H9 (cell line): ENCODE results near the gene KIRREL3. TPM values are rescaled to one million over a fixed set of nuclear protein-coding genes. Genes with fewer than 3 reads are reported as not detected.

Experiments
- DNase-seq: peaks from one replicate; pipeline ENCODE4 v3.0.0-alpha.2; 2017
- H2AFZ ChIP-seq: one replicate; pipeline ENCODE4 v1.6.1; 2013; ENCODE audit warnings: mild to moderate bottlenecking, low read length, control low read depth, moderate library complexity
- H2AK5ac ChIP-seq: 2 replicates; pipeline ENCODE4 v1.6.1; 2013; ENCODE audit warnings: low read length, control low read depth, mixed read lengths; ENCODE audit not compliant: insufficient read length
- H2BK120ac ChIP-seq: one replicate; pipeline ENCODE4 v1.6.1; 2013; ENCODE audit warnings: low read depth, mild to moderate bottlenecking, low read length, control low read depth, inconsistent platforms; ENCODE audit not compliant: poor library complexity, severe bottlenecking
- H2BK12ac ChIP-seq: 2 replicates; pipeline ENCODE4 v1.6.1; 2013; ENCODE audit warnings: low read length, control low read depth, mixed read lengths, low read depth; ENCODE audit not compliant: insufficient read length
- H2BK15ac ChIP-seq: 2 replicates; pipeline ENCODE4 v1.6.1; 2013; ENCODE audit warnings: low read depth, low read length, control low read depth
- H2BK20ac ChIP-seq: one replicate; pipeline ENCODE4 v1.6.1; 2013; ENCODE audit warnings: low read depth, mild to moderate bottlenecking, low read length, control low read depth, inconsistent platforms; ENCODE audit not compliant: poor library complexity, severe bottlenecking
- H2BK5ac ChIP-seq: 2 replicates; pipeline ENCODE4 v1.6.1; 2013; ENCODE audit warnings: low read length, control low read depth, mixed read lengths; ENCODE audit not compliant: insufficient read length
- H3K14ac ChIP-seq: 2 replicates; pipeline ENCODE4 v1.6.1; 2013; ENCODE audit warnings: low read length, control low read depth; ENCODE audit not compliant: insufficient read depth
- H3K18ac ChIP-seq: 2 replicates; pipeline ENCODE4 v1.6.1; 2013; ENCODE audit warnings: low read depth, mild to moderate bottlenecking, mixed read lengths, low read length, control low read depth; ENCODE audit not compliant: insufficient read length
- H3K23ac ChIP-seq: 2 replicates; pipeline ENCODE4 v1.6.1; 2013; ENCODE audit warnings: low read length, control low read depth, mixed read lengths, low read depth; ENCODE audit not compliant: insufficient read length
- H3K23me2 ChIP-seq: 2 replicates; pipeline ENCODE4 v1.6.1; 2013; ENCODE audit warnings: low read depth, mild to moderate bottlenecking, mixed read lengths, low read length, control low read depth; ENCODE audit not compliant: insufficient read length, poor library complexity, severe bottlenecking
- H3K27ac ChIP-seq: 2 replicates; pipeline ENCODE4 v1.5.1; 2013; ENCODE audit warnings: low read length, control low read depth, mixed read lengths, low read depth; ENCODE audit not compliant: insufficient read length
- H3K27me3 ChIP-seq: 2 replicates; pipeline ENCODE4 v1.6.1; 2013; ENCODE audit warnings: low read length, control low read depth, inconsistent platforms; ENCODE audit not compliant: insufficient read depth
- H3K4ac ChIP-seq: 2 replicates; pipeline ENCODE4 v1.6.1; 2013; ENCODE audit warnings: low read depth, mild to moderate bottlenecking, control low read depth, inconsistent platforms, low read length, moderate library complexity
- H3K4me1 ChIP-seq: 2 replicates; pipeline ENCODE4 v1.6.1; 2013; ENCODE audit warnings: low read length, control low read depth, inconsistent platforms; ENCODE audit not compliant: insufficient read depth
- H3K4me2 ChIP-seq: 2 replicates; pipeline ENCODE4 v1.6.1; 2013; ENCODE audit warnings: low read length, control low read depth, mixed read lengths; ENCODE audit not compliant: insufficient read length, insufficient read depth
- H3K56ac ChIP-seq: 2 replicates; pipeline ENCODE4 v1.6.1; 2013; ENCODE audit warnings: low read depth, mild to moderate bottlenecking, mixed read lengths, low read length, control low read depth; ENCODE audit not compliant: insufficient read length
- H3K79me1 ChIP-seq: 2 replicates; pipeline ENCODE4 v1.6.1; 2013; ENCODE audit warnings: low read depth, mild to moderate bottlenecking, moderate library complexity, low read length, control low read depth, inconsistent platforms; ENCODE audit not compliant: insufficient read depth, poor library complexity, severe bottlenecking
- H3K79me2 ChIP-seq: 2 replicates; pipeline ENCODE4 v1.6.1; 2013; ENCODE audit warnings: low read length, control low read depth, inconsistent platforms; ENCODE audit not compliant: insufficient read depth
- H3K9ac ChIP-seq: 2 replicates; pipeline ENCODE4 v1.6.1; 2013; ENCODE audit warnings: low read length, control low read depth, mixed read lengths; ENCODE audit not compliant: insufficient read length; ENCODE audit errors: extremely low read depth
- H3K9me3 ChIP-seq: one replicate; pipeline ENCODE4 v1.6.1; 2013; ENCODE audit warnings: low read depth, low read length, inconsistent platforms; ENCODE audit not compliant: control insufficient read depth
- H3T11ph ChIP-seq: one replicate; pipeline ENCODE4 v1.6.1; 2013; ENCODE audit warnings: mild to moderate bottlenecking, low read length, control low read depth, inconsistent platforms
- H4K20me1 ChIP-seq: one replicate; pipeline ENCODE4 v1.6.1; 2013; ENCODE audit not compliant: control insufficient read depth, insufficient read length, insufficient read depth
- H4K5ac ChIP-seq: 2 replicates; pipeline ENCODE4 v1.6.1; 2013; ENCODE audit warnings: low read depth, mild to moderate bottlenecking, mixed read lengths, low read length, control low read depth; ENCODE audit not compliant: insufficient read length
- H4K8ac ChIP-seq: replicated peaks from 2 replicates; pipeline ENCODE4 v1.6.1; 2013; ENCODE audit warnings: low read length, control low read depth, mixed read lengths, low read depth; ENCODE audit not compliant: insufficient read length
- H4K91ac ChIP-seq: 2 replicates; pipeline ENCODE4 v1.6.1; 2013; ENCODE audit warnings: low read depth, mild to moderate bottlenecking, moderate library complexity, mixed read lengths, low read length, control low read depth; ENCODE audit not compliant: insufficient read length
- H3K27ac Mint-ChIP-seq, 3 experiments: 2 replicates in 2 of 3; 3 replicates in 1 of 3; pipeline ENCODE4 v1.8.0; 2020 to 2021; ENCODE audit warnings: mixed read lengths in 3 of 3, mild to moderate bottlenecking in 1 of 3, moderate library complexity in 1 of 3
- H3K27me3 Mint-ChIP-seq: 2 replicates; pipeline ENCODE4 v1.8.0; 2021; ENCODE audit warnings: low read depth, mild to moderate bottlenecking, moderate library complexity, mixed read lengths
- H3K36me3 Mint-ChIP-seq, 3 experiments: 2 replicates in 2 of 3; 3 replicates in 1 of 3; pipeline ENCODE4 v1.8.0; 2020 to 2021; ENCODE audit warnings: low read depth in 3 of 3, mixed read lengths in 3 of 3; ENCODE audit not compliant: insufficient read depth in 1 of 3
- H3K4me1 Mint-ChIP-seq, 2 experiments: 2 replicates each; pipeline ENCODE4 v1.8.0; 2020; ENCODE audit warnings: mixed read lengths in 2 of 2
- H3K4me3 Mint-ChIP-seq, 2 experiments: 2 replicates in 1 of 2; 3 replicates in 1 of 2; pipeline ENCODE4 v1.8.0; 2020 to 2021; ENCODE audit warnings: mild to moderate bottlenecking in 2 of 2, mixed read lengths in 2 of 2, moderate library complexity in 1 of 2
- H3K9me3 Mint-ChIP-seq, 2 experiments: 2 replicates in 1 of 2; 3 replicates in 1 of 2; pipeline ENCODE4 v1.8.0; 2020; ENCODE audit warnings: mild to moderate bottlenecking in 2 of 2, mixed read lengths in 2 of 2, moderate library complexity in 1 of 2
- CTCF ChIP-seq: fragments of 200-600 bp; sonication (generic); conservative IDR thresholded peaks from 3 replicates; pipeline ENCODE4 v1.8.0; 2021; ENCODE audit warnings: antibody characterized with exemption, mild to moderate bottlenecking
- WGBS: extraction: QIAGEN DNeasy Blood & Tissue Kit; methylation state at CpG from one replicate; pipeline ENCODE4 v1.1.7; 2013; ENCODE audit warnings: missing lambda C conversion rate, low lambda C conversion rate, mixed read lengths; ENCODE audit not compliant: insufficient read length; ENCODE audit errors: extremely low coverage; 5-methylcytosine and 5-hydroxymethylcytosine counted together
- total RNA-seq: library from RNA; stranded (reverse); gene quantifications from 2 replicates; pipeline ENCODE4 v1.2.1, GENCODE V29; 2021

The KIRREL3 gene
- total RNA-seq, 1 experiment from 2014 or later = 0.17 TPM

DNA sequence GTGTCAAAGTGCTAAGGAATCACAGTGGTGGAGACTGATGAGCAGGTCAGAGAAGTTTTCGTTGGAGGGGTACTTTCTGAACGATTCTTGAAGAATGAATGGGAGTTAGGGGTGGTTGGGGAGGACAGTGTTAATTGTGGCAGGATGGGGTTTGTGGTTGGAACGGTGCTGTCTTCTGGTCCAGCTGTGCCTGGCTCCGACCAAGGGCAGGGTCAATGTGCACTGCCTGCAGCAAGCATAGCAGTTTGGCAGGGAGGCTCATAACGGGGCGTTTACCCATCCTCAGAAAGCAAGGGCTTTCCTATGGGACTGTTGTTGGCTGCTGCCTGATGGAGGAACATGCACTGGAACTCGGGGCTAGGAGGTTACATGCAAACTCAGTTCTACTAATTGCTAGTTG is 265.8 kb downstream of the KIRREL3 start:
- Histone ChIP-seq H3K14ac (no peak overlapping the region), H2AK5ac (no peak overlapping the region), H3K4ac (no peak overlapping the region), H3T11ph (no peak overlapping the region), H3K18ac (no peak overlapping the region), H3K23ac (no peak overlapping the region), H3K79me1 (no peaks in the 10 kb centered on the region), H3K56ac (no peak overlapping the region), H2AFZ (no peak overlapping the region), H4K20me1 (no peaks in the 10 kb centered on the region), H3K79me2 (no peaks in the 10 kb centered on the region), H2BK5ac (no peak overlapping the region), H3K4me1 (no peaks in the 10 kb centered on the region; the same call in 1 of the 2 replicates), H3K27me3 (no peaks in the 10 kb centered on the region), H2BK12ac (no peak overlapping the region), H4K91ac (no peak overlapping the region), H3K27ac (no peak overlapping the region), H4K8ac (no peak overlapping the region), H3K9me3 (no peaks in the 10 kb centered on the region), H2BK20ac (no peak overlapping the region), H4K5ac (no peak overlapping the region), H3K4me2 (no peak overlapping the region), H3K9ac (no peak overlapping the region), H2BK15ac (no peak overlapping the region), H3K23me2 (no peaks in the 10 kb centered on the region), H2BK120ac (no peak overlapping the region)
- Mint-ChIP-seq H3K27ac (no peak overlapping the region; a peak in 1 of 7 replicates), H3K9me3 (peaks cover 0 to 3% of the 10 kb centered on the region in 2 experiments; a peak in 2 of 5 replicates), H3K27me3 (peaks cover 22% of the 10 kb centered on the region), H3K4me1 (peaks cover 15 to 25% of the 10 kb centered on the region in 2 experiments), H3K4me3 (no peak overlapping the region), H3K36me3 (peaks cover 0 to 4% (median 3%) of the 10 kb centered on the region in 3 experiments; a peak in 3 of 7 replicates)
- TF ChIP-seq CTCF = no peak
- WGBS = no CpG with 5 or more reads among the region's 7 CpGs
- DNase-seq = no peak
